ENCODE data around the gene EPB41L5.
"Not testable (repeated sequence)": the region's sequence is repeated elsewhere in the genome, so short reads cannot be mapped to it uniquely, and the experiment has no call there.

The EPB41L5 gene

DNA sequence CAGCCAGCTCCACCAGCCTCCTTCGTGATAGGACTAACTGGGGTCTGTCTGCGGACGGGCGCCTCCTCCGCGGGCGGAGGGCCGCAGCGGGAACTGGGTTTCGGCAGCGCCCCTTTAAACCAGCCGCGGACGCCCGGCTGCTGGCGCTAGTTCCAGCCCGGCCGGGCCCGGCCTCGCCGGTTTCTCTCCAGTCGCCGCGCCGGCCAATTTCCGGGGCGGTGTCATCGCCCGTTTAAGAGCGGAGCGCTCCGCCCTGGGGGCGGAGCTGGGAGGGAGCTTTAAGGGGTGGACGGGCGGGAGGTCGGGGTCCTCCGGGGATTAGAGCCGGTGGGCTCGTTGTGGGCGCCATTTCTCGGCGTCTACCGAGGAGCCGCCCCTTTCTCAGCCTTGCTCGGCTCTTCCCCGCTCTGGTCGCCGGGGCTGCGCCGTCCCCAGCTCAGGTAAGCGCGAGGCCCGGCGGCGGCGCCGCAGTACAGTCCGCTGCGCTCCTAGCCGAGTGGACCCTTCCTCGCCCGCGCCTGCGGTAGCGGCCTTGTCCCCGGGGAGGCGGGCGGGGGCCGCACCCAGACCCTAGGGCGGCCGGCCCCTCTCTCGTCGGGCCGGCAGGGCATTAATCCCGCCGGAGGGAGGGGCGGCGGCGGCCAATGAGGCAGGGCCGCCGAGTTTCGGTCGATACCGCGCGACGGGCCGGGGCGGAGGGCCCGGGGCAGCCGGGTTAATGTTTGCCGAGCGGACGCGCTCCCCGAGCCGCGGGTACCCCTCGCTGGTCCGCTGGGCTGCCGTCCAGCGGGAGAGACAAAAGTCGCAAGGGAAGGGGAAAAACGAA is at the start of gene EPB41L5:
Gene EPB41L5, plus strand, starts transcription at position 307 of the 826 bp plus-strand sequence. CDS start 6,008 bp downstream, outside the sequence.
- peak; percentile 66 for DNase-seq (ENCODE audit: low read depth)

DNA sequence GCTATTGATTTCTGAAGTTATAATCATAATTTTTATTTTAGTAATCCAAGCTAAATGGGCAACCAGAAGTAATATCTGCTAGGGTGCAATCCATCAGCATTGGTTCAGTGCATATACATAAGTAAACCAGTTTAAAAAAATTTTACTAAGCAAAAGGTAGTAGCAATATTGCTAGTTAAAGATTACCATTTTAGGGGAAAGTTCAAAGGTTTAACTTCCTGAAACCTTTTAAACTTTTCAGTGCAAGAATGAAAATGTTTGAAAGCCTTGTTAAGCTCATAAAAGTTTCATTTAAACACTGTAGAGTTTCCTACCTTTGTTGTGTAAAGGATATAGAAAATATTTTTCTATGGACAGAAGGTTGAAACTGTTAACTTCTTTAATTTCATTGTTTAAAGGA is 31.0 kb upstream of the EPB41L5 start:
- DNase-seq (ENCODE audit: low read depth): no peak

DNA sequence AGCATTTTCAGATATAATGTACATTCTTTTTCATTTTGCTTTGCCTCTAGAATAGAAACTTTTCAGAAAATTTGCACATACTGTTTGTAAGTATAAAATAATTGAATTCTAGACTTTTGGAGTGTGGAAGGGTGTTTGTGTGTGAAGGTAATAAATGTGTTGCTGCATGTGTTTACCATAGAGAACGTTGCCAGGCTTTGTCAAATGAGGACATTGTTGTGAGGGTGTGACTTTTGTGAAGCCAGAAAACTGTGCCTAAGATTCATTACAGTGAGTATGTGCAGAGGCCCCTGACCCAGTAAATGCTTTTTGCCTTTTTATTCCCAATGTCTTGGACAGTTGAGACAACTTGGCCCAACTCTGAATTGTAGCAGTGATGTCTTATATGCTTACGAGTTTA is 30.4 kb upstream of the EPB41L5 start:
- DNase-seq (ENCODE audit: low read depth): no peak

DNA sequence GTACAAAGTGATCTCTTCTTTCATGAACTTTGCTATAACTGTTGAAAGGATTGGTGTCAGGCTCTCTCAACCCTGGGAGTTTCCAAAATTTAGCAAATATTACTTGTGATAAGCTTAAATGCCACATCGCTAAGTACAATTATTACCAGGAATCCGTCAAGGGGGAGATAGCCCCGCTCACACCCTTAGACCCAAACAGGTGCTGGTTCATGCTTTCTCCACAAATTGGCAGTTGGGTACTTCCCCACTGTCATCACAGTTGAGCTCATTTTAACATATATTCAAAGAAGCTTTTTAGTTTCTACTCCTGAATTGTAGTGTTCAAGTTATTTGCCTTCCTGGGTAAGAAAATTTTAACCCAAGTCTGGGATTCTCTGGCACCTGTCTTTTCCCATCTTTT is 29.8 kb upstream of the EPB41L5 start:
- DNase-seq (ENCODE audit: low read depth): no peak

DNA sequence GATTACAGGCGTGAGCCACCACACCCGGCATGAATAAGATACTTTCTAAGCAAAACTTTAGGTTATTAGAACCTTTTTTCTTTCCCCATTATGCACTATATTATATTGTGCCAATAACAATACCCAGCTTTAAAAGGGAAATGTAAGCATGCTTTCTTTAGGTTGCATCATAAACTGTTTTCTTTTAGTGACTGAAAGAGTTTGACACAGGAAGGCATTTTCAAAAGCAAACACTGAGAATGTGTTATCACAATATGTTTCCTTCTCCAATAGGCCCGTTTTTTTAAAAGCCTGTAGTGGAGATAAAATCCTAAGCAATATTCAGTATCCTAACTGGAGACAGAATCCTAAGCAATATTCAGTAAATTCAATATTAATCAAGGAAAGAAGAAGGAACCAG is 16.7 kb upstream of the EPB41L5 start:
- no peak for DNase-seq (ENCODE audit: low read depth)

DNA sequence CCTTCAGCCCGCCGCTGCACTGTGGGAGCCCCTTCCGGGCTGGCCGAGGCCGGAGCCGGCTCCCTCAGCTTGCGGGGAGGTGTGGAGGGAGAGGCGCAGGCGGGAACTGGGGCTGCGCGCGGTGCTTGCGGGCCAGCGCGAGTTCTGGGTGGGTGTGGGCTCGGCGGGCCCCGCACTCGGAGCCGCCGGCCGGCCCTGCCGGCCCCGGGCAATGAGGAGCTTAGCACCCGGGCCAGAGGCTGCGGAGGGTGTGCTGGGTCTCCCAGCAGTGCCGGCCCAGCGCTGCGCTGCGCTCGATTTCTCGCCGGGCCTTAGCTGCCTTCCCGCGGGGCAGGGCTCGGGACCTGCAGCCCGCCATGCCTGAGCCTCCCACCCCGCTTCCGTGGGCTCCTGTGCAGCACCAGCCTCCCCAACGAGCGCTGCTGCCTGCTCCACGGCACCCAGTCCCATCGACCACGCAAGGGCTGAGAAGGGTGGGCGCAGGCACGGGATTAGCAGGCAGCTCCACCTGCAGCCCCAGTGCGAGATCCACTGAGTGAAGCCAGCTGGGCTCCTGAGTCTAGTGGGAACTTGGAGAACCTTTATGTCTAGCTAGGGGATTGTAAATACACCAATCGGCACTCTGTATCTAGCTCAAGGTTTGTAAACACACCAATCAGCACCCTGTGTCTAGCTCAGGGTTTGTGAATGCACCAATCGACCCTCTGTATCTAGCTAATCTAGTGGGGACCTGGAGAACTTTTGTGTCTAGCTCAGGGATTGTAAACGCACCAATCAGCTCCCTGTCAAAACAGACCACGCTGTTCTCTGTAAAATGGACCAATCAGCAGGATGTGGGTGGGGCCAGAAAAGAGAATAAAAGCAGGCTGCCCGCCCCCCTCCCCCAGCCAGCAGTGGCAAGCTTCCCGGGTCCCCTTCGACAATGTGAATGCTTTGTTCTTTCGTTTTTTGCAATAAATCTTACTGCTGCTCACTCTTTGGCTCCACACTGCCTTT is 15.7 kb upstream of the EPB41L5 start:
- not testable (repeated sequence) for DNase-seq (ENCODE audit: low read depth)

DNA sequence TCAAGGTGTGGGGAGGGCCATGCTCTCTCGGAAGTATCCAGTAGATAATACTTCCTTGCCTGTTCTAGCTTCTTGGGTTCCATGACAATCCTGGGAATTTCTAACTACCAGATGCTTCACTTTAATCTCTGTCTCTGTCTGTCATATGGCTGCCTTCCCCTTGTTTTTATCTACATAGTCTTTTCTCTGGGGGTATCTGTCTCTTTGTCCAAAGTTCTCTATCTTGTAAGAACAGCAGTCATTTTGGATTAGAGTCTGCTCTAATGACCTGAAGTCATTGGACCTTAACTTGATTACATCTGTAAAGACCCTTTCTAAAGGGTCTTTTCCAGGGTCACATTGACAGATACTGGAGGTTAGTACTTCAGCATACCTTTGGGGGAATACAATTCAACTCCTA is 11.4 kb upstream of the EPB41L5 start:
- DNase-seq (ENCODE audit: low read depth): no peak

DNA sequence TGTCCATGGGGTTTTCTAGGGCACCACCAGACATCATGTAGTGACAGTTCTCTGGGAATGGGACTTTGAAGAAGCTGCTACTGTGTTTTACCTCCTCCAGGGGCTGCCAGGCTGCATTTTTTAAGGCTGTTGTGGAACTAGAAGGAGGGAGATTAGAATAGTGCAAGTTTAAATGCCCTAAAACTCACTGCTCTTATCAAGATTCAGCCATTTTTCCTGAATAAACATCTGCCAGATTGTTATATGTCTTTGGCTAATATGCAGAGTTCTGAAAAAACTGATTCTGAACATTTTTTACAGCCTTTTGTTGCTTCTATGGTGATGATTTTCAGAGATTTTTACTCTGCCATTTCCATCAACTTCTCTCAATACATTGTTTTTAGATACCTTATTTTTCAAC is 8.6 kb upstream of the EPB41L5 start:
- no peak for DNase-seq (ENCODE audit: low read depth)

DNA sequence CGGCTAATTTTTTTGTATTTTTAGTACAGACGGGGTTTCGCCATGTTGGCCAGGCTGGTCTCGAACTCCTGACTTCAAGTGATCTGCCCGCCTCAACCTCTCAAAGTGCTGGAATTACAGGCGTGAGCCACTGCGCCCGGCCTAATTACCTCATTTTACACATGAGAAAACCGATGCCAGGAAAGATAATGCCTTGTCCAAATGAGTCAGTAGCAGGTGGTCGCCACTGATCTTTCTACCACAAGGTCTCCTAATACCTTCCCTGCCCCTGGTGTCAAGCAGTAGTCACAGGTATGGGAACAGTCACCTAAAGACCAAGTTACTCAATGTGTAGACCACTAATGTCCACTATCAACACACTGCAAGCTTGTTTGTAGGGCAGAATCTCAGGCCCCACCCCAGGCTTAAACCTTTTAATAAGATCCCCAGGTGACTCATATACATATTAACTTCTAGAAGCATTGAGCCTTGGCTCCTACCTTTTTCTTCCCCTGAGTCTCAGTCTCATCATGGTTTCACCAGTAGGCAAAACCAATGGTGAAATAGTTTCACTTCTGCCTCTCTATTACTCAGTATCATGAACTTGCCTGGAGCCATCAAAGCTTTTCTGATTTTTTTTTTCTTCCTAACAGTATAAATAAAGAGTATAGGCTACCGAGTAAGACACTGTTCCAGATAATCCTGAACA is 6.9 kb upstream of the EPB41L5 start:
- DNase-seq (ENCODE audit: low read depth): no peak

DNA sequence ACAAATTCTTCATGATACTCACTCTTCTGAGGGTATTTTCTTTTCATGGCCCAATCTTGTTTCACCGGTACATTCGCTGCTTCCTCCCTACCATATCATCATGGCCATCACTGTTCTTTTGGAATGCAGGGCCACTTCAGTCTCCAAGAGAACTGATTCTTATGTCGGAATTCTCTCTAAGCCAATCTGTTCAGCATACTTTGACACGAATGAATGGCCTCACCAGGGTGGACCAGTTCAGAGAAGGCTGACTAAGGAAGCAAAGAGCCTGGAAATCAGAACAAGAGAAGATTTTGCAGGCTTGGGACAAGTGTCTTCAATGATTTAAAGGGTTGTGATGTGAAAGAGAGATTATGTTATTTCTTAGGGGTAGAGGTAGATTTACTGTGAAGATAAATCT is 5.0 kb upstream of the EPB41L5 start:
- DNase-seq (ENCODE audit: low read depth): no peak

DNA sequence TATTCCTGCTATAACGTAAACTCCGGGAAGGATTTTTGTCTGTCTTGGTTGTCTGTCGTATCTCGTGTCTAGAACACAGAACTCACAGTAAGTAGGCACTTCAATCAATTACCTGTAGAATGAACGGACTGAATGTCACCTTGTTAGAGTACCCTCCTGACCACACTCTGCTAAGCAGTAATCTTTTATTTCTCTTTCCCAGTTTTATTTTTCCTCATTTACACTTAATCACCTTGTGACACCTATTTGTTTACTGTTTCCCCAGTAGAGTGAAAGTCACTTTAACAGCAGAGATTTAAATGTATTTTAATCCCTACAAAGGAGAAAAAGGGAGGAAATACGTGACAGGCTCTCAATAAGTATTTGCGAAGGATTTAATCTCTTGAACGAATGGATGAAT is 514 bp upstream of the EPB41L5 start:
- no peak for DNase-seq (ENCODE audit: low read depth)

DNA sequence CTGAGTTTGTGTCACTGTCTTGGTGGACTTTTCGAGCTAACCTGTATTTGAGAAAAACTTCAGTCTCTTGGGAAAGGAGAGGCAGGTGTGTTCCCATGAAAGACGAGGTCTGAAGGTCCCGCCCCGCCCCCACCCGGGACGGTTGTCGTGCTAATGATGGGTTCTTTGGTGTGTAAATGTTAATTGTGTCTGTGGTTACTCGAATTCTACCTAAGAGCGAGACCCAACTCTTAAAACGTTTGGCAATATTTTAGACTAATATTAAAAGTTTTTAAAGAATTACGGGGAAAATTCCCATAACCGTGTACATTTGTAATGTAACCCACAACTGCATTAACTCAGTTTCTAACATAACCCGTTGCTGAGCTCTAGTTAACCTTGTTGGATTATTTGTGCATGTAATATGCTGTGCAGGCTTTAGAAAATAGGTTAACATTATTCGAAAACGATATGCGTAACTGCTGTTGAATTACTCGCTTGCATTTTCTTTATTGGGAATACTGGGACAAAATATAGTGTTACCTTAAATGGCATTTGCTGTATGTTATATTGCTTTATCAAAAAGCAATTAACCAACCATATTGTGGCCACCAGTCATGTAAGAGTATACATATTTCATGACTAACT is 833 bp downstream of the EPB41L5 start:
- no peak for DNase-seq (ENCODE audit: low read depth)

DNA sequence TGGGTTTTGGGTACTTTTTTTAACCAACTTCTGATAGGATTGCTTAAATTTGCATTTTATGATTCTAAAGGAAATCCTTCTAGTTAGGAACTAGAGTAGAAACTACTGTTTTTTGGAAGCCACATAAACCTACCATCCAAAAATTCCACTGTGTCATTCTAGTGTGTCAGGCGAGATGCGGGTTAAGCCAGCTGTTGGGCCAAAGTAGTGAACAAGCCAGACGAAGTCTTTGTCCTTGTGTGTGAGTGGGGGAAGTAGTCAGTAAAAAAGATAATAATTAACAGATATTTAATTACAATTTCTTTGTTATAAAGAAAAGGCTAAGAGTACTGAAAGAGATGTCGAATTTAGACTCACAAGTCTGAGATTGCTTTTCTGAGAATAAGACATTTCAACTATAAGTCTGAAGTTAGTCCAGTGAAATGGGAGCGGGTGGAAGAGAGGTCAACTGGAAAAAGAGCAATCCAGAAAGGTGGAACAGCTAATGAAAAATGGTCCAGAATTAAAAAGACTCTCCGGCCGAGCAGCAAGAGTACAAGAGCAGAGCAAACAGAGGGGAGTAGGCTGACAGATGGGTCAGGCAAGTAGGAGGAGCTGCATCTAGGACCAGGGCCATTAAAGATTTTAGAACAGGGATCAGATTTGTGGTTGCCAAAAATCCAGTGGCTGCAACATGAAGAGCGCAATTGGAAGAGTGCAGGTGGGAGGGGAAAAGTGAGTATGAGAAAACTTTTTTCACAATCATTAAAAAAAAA is 1.5 kb downstream of the EPB41L5 start:
- DNase-seq (ENCODE audit: low read depth): no peak

DNA sequence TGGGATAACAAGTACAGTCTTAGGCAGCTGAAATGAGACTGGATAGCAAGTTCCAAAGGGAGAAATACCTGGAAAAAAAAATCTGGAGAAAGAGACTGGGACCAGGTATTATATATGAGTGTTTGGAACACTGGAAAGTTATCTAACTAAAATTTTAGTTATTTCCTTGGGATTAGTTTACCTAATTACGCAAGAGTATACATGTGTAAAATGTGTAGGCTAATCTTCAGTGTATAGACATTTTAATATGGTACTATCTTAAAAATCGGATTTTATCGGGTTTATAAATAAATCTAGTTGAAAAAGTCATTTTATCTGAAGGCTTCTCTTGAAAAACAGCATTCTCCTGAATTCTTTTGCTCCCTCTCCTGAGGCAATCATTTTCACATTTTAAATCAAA is 3.9 kb downstream of the EPB41L5 start:
- no peak for DNase-seq (ENCODE audit: low read depth)

DNA sequence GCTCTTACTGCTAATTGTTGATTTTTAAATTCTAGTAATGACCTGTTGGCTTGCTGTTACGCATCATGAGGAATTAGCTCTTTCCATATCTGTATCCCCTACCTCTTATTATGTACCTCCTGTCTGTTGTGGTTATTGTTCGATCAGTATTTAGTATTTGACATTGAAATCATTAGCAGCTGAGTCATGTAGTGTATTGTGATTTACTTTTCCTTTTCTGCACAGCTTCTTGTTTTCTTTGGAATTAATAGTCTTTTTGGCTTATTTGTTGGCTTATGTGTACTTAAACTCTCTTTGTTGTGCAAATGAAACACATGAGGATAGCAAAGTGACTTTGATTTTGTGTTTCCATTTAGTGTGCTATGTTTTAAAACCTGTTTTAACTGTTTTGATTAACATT is 4.3 kb downstream of the EPB41L5 start:
- no peak for DNase-seq (ENCODE audit: low read depth)

DNA sequence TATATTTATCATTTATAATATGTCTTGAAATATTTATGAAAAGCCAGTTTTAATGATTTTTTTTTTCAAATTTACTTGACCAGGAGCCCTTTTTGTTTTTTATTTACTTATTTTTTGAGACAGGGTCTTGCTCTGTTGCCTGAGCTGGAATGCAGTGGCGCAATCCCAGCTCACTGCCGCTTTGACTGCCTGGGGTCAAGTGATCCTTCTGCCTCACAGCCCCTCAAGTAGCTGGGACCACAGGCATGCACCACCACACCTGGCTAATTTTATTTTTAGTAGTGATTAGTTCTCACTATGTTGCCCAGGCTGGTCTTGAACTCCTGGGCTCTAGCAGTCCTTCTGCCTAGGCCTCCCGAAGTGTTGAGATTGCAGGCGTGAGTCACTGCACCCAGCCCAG is 5.7 kb downstream of the EPB41L5 start:
- no peak for DNase-seq (ENCODE audit: low read depth)

DNA sequence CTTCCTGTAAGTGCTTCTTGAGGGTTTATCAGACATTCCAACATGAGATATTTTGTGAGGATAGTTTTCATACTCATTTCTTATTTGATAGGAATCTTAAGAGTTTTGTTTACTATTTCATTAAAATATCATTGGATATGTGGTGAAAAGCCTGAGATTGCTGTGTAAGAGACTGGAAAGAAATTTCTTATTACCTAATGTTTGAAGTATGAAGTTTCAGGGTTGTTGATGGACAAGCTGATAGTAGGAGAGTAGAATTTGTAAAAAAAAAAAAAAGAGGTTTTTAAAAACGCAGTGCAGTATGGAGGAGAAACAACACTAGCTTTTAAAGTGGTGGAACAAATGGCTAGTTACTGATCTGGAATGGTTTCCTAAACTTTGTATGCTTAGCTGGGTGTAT is 7.7 kb downstream of the EPB41L5 start:
- no peak for DNase-seq (ENCODE audit: low read depth)

DNA sequence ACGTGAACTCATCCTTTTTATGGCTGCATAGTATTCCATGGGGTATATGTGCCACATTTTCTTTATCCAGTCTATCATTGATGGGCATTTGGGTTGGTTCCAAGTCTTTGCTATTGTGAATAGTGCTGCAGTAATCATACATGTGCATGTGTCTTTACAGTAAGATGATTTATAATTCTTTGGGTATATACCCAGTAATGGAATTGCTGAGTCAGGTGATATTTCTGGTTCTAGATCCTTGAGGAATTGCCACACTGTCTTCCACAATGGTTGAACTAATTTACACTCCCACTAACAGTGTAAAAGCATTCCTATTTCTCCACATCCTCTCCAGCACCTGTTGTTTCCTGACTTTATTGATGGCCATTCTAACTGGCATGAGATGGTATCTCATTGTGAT is 9.6 kb downstream of the EPB41L5 start:
- DNase-seq (ENCODE audit: low read depth): not testable (repeated sequence)

DNA sequence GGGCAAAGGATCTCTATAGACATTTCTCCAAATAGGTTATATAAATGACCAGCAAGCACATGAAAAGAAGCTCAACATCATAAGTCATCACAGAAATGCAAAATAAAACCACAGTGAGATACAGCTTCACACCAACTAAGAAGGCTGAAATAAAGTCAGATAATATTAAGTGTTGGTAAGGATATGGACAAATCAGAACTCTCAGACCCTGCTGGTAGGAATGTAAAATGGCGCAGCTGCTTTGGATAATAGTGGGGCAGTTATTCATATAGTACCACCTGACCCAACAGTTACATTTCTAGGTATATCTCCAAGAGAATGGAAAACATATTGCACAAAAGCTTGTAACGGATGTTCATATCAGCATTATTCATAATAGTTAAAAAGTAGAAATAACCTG is 14.0 kb downstream of the EPB41L5 start:
- no peak for DNase-seq (ENCODE audit: low read depth)

DNA sequence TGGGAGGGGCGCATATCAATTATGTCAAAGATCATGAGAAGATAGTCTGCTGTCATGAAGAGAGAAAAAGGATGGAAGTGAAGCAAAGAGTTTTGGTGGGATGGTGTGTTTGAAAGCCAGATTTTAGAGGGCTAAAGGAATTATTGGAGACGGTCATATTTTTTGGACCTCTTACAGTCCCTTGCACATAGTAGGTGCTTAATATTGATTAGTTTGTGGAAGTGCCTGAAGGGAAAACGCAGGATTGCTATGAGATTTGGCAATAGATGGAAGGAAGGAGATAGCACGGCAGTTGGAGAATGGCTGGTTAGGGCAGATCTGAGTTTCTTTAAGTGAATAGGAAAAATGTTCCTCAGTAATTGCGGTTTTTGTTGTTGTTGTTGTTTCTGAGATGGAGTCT is 15.9 kb downstream of the EPB41L5 start:
- no peak for DNase-seq (ENCODE audit: low read depth)

All from T-helper 22 cell (primary cell).